Measurements from ENCODE around the gene ERF. TPM values are rescaled to one million over a fixed set of nuclear protein-coding genes. Genes with fewer than 3 reads are reported as not detected.

ERF gene
- total and polyA plus RNA-seq, 10 of the 15 experiments (the other 5 are each of a cell fraction or from before 2014, with no cell fraction given): 0.02 to 51.8 (median 14.4) TPM

- TF ChIP-seq, protein P1, sequence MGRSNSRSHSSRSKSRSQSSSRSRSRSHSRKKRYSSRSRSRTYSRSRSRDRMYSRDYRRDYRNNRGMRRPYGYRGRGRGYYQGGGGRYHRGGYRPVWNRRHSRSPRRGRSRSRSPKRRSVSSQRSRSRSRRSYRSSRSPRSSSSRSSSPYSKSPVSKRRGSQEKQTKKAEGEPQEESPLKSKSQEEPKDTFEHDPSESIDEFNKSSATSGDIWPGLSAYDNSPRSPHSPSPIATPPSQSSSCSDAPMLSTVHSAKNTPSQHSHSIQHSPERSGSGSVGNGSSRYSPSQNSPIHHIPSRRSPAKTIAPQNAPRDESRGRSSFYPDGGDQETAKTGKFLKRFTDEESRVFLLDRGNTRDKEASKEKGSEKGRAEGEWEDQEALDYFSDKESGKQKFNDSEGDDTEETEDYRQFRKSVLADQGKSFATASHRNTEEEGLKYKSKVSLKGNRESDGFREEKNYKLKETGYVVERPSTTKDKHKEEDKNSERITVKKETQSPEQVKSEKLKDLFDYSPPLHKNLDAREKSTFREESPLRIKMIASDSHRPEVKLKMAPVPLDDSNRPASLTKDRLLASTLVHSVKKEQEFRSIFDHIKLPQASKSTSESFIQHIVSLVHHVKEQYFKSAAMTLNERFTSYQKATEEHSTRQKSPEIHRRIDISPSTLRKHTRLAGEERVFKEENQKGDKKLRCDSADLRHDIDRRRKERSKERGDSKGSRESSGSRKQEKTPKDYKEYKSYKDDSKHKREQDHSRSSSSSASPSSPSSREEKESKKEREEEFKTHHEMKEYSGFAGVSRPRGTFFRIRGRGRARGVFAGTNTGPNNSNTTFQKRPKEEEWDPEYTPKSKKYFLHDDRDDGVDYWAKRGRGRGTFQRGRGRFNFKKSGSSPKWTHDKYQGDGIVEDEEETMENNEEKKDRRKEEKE (IDR thresholded peaks at IDR 0.05): no peak
- TF ChIP-seq HSF1 (IDR thresholded peaks at IDR 0.05; ENCODE audit: low read depth, low read length) (no peak), FOXM1 (IDR thresholded peaks at IDR 0.05; ENCODE audit: low read depth, low read length) (no peak), DPF2 (IDR thresholded peaks at IDR 0.05) (no peak), HDGF (IDR thresholded peaks at IDR 0.05) (peak; percentile 37; the same call in 1 of the 2 replicates), HDAC2 (IDR thresholded peaks at IDR 0.05) (no peak), MEF2A (IDR thresholded peaks at IDR 0.05; ENCODE audit: insufficient read depth, low read depth, low read length) (no peak), ATF7 (IDR thresholded peaks at IDR 0.05; ENCODE audit: low read depth) (peak; percentile 72; the same call in 1 of the 2 replicates), NBN (IDR thresholded peaks at IDR 0.05) (no peak; the same call in 1 of the 2 replicates), ASH2L (IDR thresholded peaks at IDR 0.05; ENCODE audit: borderline replicate concordance, low read depth) (no peak), CEBPB (IDR thresholded peaks at IDR 0.05; ENCODE audit: borderline replicate concordance in 1 of 2, low read depth in 2 of 2, low read length in 2 of 2) (no peak), MYB (IDR thresholded peaks at IDR 0.05; ENCODE audit: borderline replicate concordance, low read depth, low read length) (no peak), SPI1 (IDR thresholded peaks at IDR 0.05; ENCODE audit: borderline replicate concordance, insufficient read depth, low read depth, low read length) (no peak), LARP7 (IDR thresholded peaks at IDR 0.05) (0 out of 2 replicates have a peak, but pooled peaks have one; percentile 3)
- TF ChIP-seq, protein P2, sequence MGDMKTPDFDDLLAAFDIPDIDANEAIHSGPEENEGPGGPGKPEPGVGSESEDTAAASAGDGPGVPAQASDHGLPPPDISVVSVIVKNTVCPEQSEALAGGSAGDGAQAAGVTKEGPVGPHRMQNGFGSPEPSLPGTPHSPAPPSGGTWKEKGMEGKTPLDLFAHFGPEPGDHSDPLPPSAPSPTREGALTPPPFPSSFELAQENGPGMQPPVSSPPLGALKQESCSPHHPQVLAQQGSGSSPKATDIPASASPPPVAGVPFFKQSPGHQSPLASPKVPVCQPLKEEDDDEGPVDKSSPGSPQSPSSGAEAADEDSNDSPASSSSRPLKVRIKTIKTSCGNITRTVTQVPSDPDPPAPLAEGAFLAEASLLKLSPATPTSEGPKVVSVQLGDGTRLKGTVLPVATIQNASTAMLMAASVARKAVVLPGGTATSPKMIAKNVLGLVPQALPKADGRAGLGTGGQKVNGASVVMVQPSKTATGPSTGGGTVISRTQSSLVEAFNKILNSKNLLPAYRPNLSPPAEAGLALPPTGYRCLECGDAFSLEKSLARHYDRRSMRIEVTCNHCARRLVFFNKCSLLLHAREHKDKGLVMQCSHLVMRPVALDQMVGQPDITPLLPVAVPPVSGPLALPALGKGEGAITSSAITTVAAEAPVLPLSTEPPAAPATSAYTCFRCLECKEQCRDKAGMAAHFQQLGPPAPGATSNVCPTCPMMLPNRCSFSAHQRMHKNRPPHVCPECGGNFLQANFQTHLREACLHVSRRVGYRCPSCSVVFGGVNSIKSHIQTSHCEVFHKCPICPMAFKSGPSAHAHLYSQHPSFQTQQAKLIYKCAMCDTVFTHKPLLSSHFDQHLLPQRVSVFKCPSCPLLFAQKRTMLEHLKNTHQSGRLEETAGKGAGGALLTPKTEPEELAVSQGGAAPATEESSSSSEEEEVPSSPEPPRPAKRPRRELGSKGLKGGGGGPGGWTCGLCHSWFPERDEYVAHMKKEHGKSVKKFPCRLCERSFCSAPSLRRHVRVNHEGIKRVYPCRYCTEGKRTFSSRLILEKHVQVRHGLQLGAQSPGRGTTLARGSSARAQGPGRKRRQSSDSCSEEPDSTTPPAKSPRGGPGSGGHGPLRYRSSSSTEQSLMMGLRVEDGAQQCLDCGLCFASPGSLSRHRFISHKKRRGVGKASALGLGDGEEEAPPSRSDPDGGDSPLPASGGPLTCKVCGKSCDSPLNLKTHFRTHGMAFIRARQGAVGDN (IDR thresholded peaks at IDR 0.05): no peak
- TF ChIP-seq, protein P3, sequence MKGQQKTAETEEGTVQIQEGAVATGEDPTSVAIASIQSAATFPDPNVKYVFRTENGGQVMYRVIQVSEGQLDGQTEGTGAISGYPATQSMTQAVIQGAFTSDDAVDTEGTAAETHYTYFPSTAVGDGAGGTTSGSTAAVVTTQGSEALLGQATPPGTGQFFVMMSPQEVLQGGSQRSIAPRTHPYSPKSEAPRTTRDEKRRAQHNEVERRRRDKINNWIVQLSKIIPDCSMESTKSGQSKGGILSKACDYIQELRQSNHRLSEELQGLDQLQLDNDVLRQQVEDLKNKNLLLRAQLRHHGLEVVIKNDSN (IDR thresholded peaks at IDR 0.05; ENCODE audit: borderline replicate concordance, extremely low read length, insufficient read depth, low read depth, low read length): no peak
Measured at GRCh38 chr19:42252365-42253244, 2.3 kb downstream of the ERF start (continued).
